Neuron (in vitro differentiated cells): Measurements from ENCODE around the gene CA10.

ENCODE experiments used
- H2AFZ ChIP-seq: one replicate; pipeline ENCODE4 v1.6.1; 2013; ENCODE audit warnings: low read depth, mild to moderate bottlenecking, inconsistent platforms, low read length, moderate library complexity
- H3K27me3 ChIP-seq: one replicate; pipeline ENCODE4 v1.6.1; 2013; ENCODE audit warnings: low read length; ENCODE audit not compliant: insufficient read depth
- H3K36me3 ChIP-seq: one replicate; pipeline ENCODE4 v1.6.1; 2013; ENCODE audit warnings: low read length; ENCODE audit not compliant: insufficient read depth
- H3K4me1 ChIP-seq: one replicate; pipeline ENCODE4 v1.6.1; 2013; ENCODE audit warnings: low read length; ENCODE audit not compliant: insufficient read depth
- H3K4me3 ChIP-seq: 2 replicates; pipeline ENCODE4 v1.5.1; 2013; ENCODE audit warnings: mild to moderate bottlenecking, low read length, moderate library complexity
- H3K9me3 ChIP-seq: one replicate; pipeline ENCODE4 v1.6.1; 2013; ENCODE audit warnings: low read length

Gene CA10

GRCh38 chr17:52138350-52138749 is 20.2 kb downstream of the CA10 start:
- no peaks in the 10 kb centered on the region for H3K9me3 ChIP-seq
- H3K4me1 ChIP-seq, result no peaks in the 10 kb centered on the region
- H2AFZ ChIP-seq, result no peak overlapping the region
- H3K36me3 ChIP-seq, result no peaks in the 10 kb centered on the region
- H3K4me3 ChIP-seq, result no peak overlapping the region
- H3K27me3 ChIP-seq, result no peaks in the 10 kb centered on the region

GRCh38 chr17:52136166-52136565 is 22.3 kb downstream of the CA10 start:
- no peaks in the 10 kb centered on the region for H3K36me3 ChIP-seq
- H3K4me3 ChIP-seq, result no peak overlapping the region
- H2AFZ ChIP-seq, result no peak overlapping the region
- H3K9me3 ChIP-seq, result no peaks in the 10 kb centered on the region
- no peaks in the 10 kb centered on the region for H3K27me3 ChIP-seq
- H3K4me1 ChIP-seq, result no peaks in the 10 kb centered on the region

- H3K4me1 ChIP-seq, result no peaks in the 10 kb centered on the region
- no peak overlapping the region for H2AFZ ChIP-seq
- no peaks in the 10 kb centered on the region for H3K9me3 ChIP-seq
- H3K4me3 ChIP-seq, result no peak overlapping the region
- no peaks in the 10 kb centered on the region for H3K36me3 ChIP-seq
- no peaks in the 10 kb centered on the region for H3K27me3 ChIP-seq
Measured at GRCh38 chr17:52134641-52135040, 23.9 kb downstream of the CA10 start.

- H3K27me3 ChIP-seq, result no peaks in the 10 kb centered on the region
- no peaks in the 10 kb centered on the region for H3K9me3 ChIP-seq
- no peaks in the 10 kb centered on the region for H3K36me3 ChIP-seq
- H3K4me1 ChIP-seq, result no peaks in the 10 kb centered on the region
- no peak overlapping the region for H2AFZ ChIP-seq
- no peak overlapping the region for H3K4me3 ChIP-seq
Measured at GRCh38 chr17:52128721-52129120, 29.8 kb downstream of the CA10 start.

- H3K9me3 ChIP-seq, result no peaks in the 10 kb centered on the region
- no peak overlapping the region for H3K4me3 ChIP-seq
- no peaks in the 10 kb centered on the region for H3K4me1 ChIP-seq
- no peaks in the 10 kb centered on the region for H3K27me3 ChIP-seq
- no peaks in the 10 kb centered on the region for H3K36me3 ChIP-seq
- no peak overlapping the region for H2AFZ ChIP-seq
Measured at GRCh38 chr17:52124993-52125392, 33.5 kb downstream of the CA10 start.

- H3K36me3 ChIP-seq, result no peaks in the 10 kb centered on the region
- H3K9me3 ChIP-seq, result no peaks in the 10 kb centered on the region
- H3K4me1 ChIP-seq, result no peaks in the 10 kb centered on the region
- H2AFZ ChIP-seq, result no peak overlapping the region
- no peaks in the 10 kb centered on the region for H3K27me3 ChIP-seq
- H3K4me3 ChIP-seq, result no peak overlapping the region
Measured at GRCh38 chr17:52124561-52124960, 34.0 kb downstream of the CA10 start.

GRCh38 chr17:52120465-52120864 is 38.0 kb downstream of the CA10 start:
- no peaks in the 10 kb centered on the region for H3K4me1 ChIP-seq
- H3K4me3 ChIP-seq, result no peak overlapping the region
- H3K27me3 ChIP-seq, result no peaks in the 10 kb centered on the region
- H2AFZ ChIP-seq, result no peak overlapping the region
- H3K9me3 ChIP-seq, result no peaks in the 10 kb centered on the region
- no peaks in the 10 kb centered on the region for H3K36me3 ChIP-seq

GRCh38 chr17:52110923-52111581 is 47.5 kb downstream of the CA10 start:
- H2AFZ ChIP-seq, result no peak overlapping the region
- no peak overlapping the region for H3K4me3 ChIP-seq
- no peaks in the 10 kb centered on the region for H3K36me3 ChIP-seq
- H3K9me3 ChIP-seq, result no peaks in the 10 kb centered on the region
- no peaks in the 10 kb centered on the region for H3K4me1 ChIP-seq
- no peaks in the 10 kb centered on the region for H3K27me3 ChIP-seq

GRCh38 chr17:52106638-52107261 is 51.8 kb downstream of the CA10 start:
- no peak overlapping the region for H3K4me3 ChIP-seq
- H3K27me3 ChIP-seq, result no peaks in the 10 kb centered on the region
- H3K9me3 ChIP-seq, result no peaks in the 10 kb centered on the region
- no peaks in the 10 kb centered on the region for H3K4me1 ChIP-seq
- H3K36me3 ChIP-seq, result no peaks in the 10 kb centered on the region
- H2AFZ ChIP-seq, result no peak overlapping the region

- H2AFZ ChIP-seq, result no peak overlapping the region
- no peaks in the 10 kb centered on the region for H3K27me3 ChIP-seq
- H3K36me3 ChIP-seq, result no peaks in the 10 kb centered on the region
- H3K4me1 ChIP-seq, result no peaks in the 10 kb centered on the region
- H3K4me3 ChIP-seq, result no peak overlapping the region
- no peaks in the 10 kb centered on the region for H3K9me3 ChIP-seq
Measured at GRCh38 chr17:52106072-52106471, 52.4 kb downstream of the CA10 start.

- Histone ChIP-seq H3K4me1 (no peaks in the 10 kb centered on the region), H3K9me3 (no peaks in the 10 kb centered on the region), H3K4me3 (no peak overlapping the region), H3K36me3 (no peaks in the 10 kb centered on the region), H2AFZ (no peak overlapping the region), H3K27me3 (no peaks in the 10 kb centered on the region)
Measured at GRCh38 chr17:52105591-52105990, 52.9 kb downstream of the CA10 start.

- no peaks in the 10 kb centered on the region for H3K36me3 ChIP-seq
- H2AFZ ChIP-seq, result no peak overlapping the region
- no peaks in the 10 kb centered on the region for H3K9me3 ChIP-seq
- no peak overlapping the region for H3K4me3 ChIP-seq
- H3K4me1 ChIP-seq, result no peaks in the 10 kb centered on the region
- no peaks in the 10 kb centered on the region for H3K27me3 ChIP-seq
Measured at GRCh38 chr17:52096056-52096455, 62.5 kb downstream of the CA10 start.

GRCh38 chr17:52084176-52084575 is 74.3 kb downstream of the CA10 start:
- Histone ChIP-seq H3K4me1 (no peaks in the 10 kb centered on the region), H3K4me3 (no peak overlapping the region), H3K9me3 (no peaks in the 10 kb centered on the region), H3K36me3 (no peaks in the 10 kb centered on the region), H3K27me3 (no peaks in the 10 kb centered on the region), H2AFZ (no peak overlapping the region)

GRCh38 chr17:52079496-52079895 is 79.0 kb downstream of the CA10 start:
- Histone ChIP-seq H3K4me1 (no peaks in the 10 kb centered on the region), H3K4me3 (no peak overlapping the region), H3K36me3 (no peaks in the 10 kb centered on the region), H2AFZ (no peak overlapping the region), H3K27me3 (no peaks in the 10 kb centered on the region), H3K9me3 (no peaks in the 10 kb centered on the region)
